PC-3 (cell line): ENCODE data around the gene ACSM5. TPM values are rescaled to one million over a fixed set of nuclear protein-coding genes. Genes with fewer than 3 reads are reported as not detected.

Experiments used
- ATAC-seq: fragments of 200-7000 bp; cut with Tn5 transposase; 2 replicates; pipeline ENCODE4 v1.9.1; 2020; ENCODE audit warnings: mild to moderate bottlenecking, moderate library complexity
- BruUV-seq: library from RNA; stranded (reverse); fragments of 400-500 nt; replicated peaks from 2 replicates; lab custom pipeline; 2021; lab: Mats Ljungman, UMichigan
- CTCF ChIA-PET: fragments of 300-600 bp; sonication (Branson Sonifier 250); formaldehyde crosslinking; loops from one replicate; lab custom pipeline; 2022; ENCODE audit warnings: antibody characterized with exemption; lab: Charles Lee
- POLR2A ChIA-PET: fragments of 300-600 bp; sonication (Branson Sonifier 250); formaldehyde crosslinking; loops from one replicate; lab custom pipeline; 2022; ENCODE audit warnings: antibody characterized with exemption; ENCODE audit not compliant: unreplicated experiment; lab: Charles Lee
- DNase-seq: peaks from one replicate; pipeline ENCODE4 v3.0.0-alpha.2; 2015
- H2AFZ ChIP-seq: fragments of 300-600 bp; sonication (generic); 2 replicates; pipeline ENCODE4 v1.6.0; 2016; ENCODE audit warnings: antibody characterized with exemption, low read length
- H3F3A ChIP-seq: fragments of 300-600 bp; sonication (generic); one replicate; pipeline ENCODE4 v1.6.0; 2017; ENCODE audit warnings: antibody characterized with exemption, low read length, control low read depth, mild to moderate bottlenecking; ENCODE audit not compliant: unreplicated experiment
- H3K27ac ChIP-seq: fragments of 300-600 bp; sonication (generic); 2 replicates; pipeline ENCODE4 v1.5.1; 2016; ENCODE audit warnings: mild to moderate bottlenecking, low read length
- H3K27me3 ChIP-seq: fragments of 300-600 bp; sonication (generic); 2 replicates; pipeline ENCODE4 v1.6.1; 2016; ENCODE audit warnings: low read length, mixed read lengths
- H3K36me3 ChIP-seq: fragments of 300-600 bp; sonication (generic); 2 replicates; pipeline ENCODE4 v1.6.1; 2016; ENCODE audit warnings: low read depth, mixed run types, low read length, mixed read lengths
- H3K4me1 ChIP-seq: fragments of 300-600 bp; sonication (generic); 2 replicates; pipeline ENCODE4 v1.5.1; 2016; ENCODE audit warnings: low read length; ENCODE audit not compliant: insufficient read depth
- H3K4me2 ChIP-seq: fragments of 300-600 bp; sonication (generic); 2 replicates; pipeline ENCODE4 v1.6.0; 2016; ENCODE audit warnings: low read length
- H3K4me3 ChIP-seq: fragments of 300-600 bp; sonication (generic); 2 replicates; pipeline ENCODE4 v1.5.1; 2016; ENCODE audit warnings: mild to moderate bottlenecking, low read length, mixed read lengths
- H3K79me2 ChIP-seq: fragments of 300-600 bp; sonication (generic); 2 replicates; pipeline ENCODE4 v1.6.1; 2017; ENCODE audit warnings: low read length, mixed read lengths
- H3K9ac ChIP-seq: fragments of 300-600 bp; sonication (generic); 2 replicates; pipeline ENCODE4 v1.6.0; 2016; ENCODE audit warnings: mild to moderate bottlenecking, low read length
- H3K9me2 ChIP-seq: fragments of 300-600 bp; sonication (generic); replicated peaks from 2 replicates; pipeline ENCODE4 v1.6.1; 2016; ENCODE audit warnings: mixed run types, low read length, mixed read lengths
- H3K9me3 ChIP-seq: fragments of 300-600 bp; sonication (generic); 2 replicates; pipeline ENCODE4 v1.6.1; 2016; ENCODE audit warnings: low read length, mixed read lengths
- H4K20me1 ChIP-seq: fragments of 300-600 bp; sonication (generic); 2 replicates; pipeline ENCODE4 v1.6.1; 2016; ENCODE audit warnings: low read length, mixed read lengths
- CTCF ChIP-seq: fragments of 300-600 bp; sonication (generic); conservative IDR thresholded peaks from 2 replicates; pipeline ENCODE4 v1.5.1; 2017; ENCODE audit warnings: antibody characterized with exemption, low read depth, mild to moderate bottlenecking, low read length
- EZH2 ChIP-seq: fragments of 300-600 bp; sonication (generic); IDR thresholded peaks from one replicate; pipeline ENCODE4 v1.6.1; 2017; ENCODE audit warnings: antibody characterized with exemption, mild to moderate bottlenecking, low read length; ENCODE audit not compliant: unreplicated experiment
- EZH2phosphoT487 ChIP-seq: fragments of 300-600 bp; sonication (generic); IDR thresholded peaks from 2 replicates; pipeline ENCODE4 v1.6.1; 2018; ENCODE audit warnings: mild to moderate bottlenecking, antibody characterized with exemption, low read length, borderline replicate concordance
- intact Hi-C: fragments of 100-400 bp; cut with micrococcal nuclease; formaldehyde crosslinking; loops from 2 replicates; pipeline ENCODE4 v1.9.0; 2023
- total RNA-seq: library from RNA; depleted of rRNA; stranded (reverse); fragments of >200 nt; gene quantifications from 2 replicates; pipeline ENCODE4 v1.2.3, GENCODE V29; 2014

The ACSM5 gene
- total RNA-seq, 1 experiment from 2014 or later, result not detected

GRCh38 chr16:20377181-20377580 is 32.2 kb upstream of the ACSM5 start:
- no peak for TF ChIP-seq EZH2
- no peaks in the 10 kb centered on the region for H3K27me3 ChIP-seq
- H3K9me3 ChIP-seq, result no peaks in the 10 kb centered on the region
- intact Hi-C loops, result no loop called here
- no peak overlapping the region for H3K9ac ChIP-seq
- BruUV-seq, result no TSS peak
- H3K4me1 ChIP-seq, result no peaks in the 10 kb centered on the region
- no peak overlapping the region for H3K4me3 ChIP-seq
- no peak for ATAC-seq
- H3K27ac ChIP-seq, result no peak overlapping the region
- no peaks in the 10 kb centered on the region for H3K79me2 ChIP-seq
- no peaks in the 10 kb centered on the region for H4K20me1 ChIP-seq
- H3K9me2 ChIP-seq, result no peaks in the 10 kb centered on the region
- POLR2A ChIA-PET, result no interaction called here
- no peaks in the 10 kb centered on the region for H3K36me3 ChIP-seq
- CTCF ChIA-PET, result no interaction called here
- no peak overlapping the region for H2AFZ ChIP-seq
- H3F3A ChIP-seq, result no peaks in the 10 kb centered on the region
- H3K4me2 ChIP-seq, result no peak overlapping the region
- no peak for DNase-seq

GRCh38 chr16:20380782-20381181 is 28.6 kb upstream of the ACSM5 start:
- intact Hi-C loops, result no loop called here
- H3K27me3 ChIP-seq, result no peaks in the 10 kb centered on the region
- ATAC-seq (no peak), DNase-seq (no peak)
- no peaks in the 10 kb centered on the region for H3K4me1 ChIP-seq
- H3K9ac ChIP-seq, result no peak overlapping the region
- no peak overlapping the region for H3K4me2 ChIP-seq
- no peaks in the 10 kb centered on the region for H3K36me3 ChIP-seq
- TF ChIP-seq EZH2 (no peak), CTCF (no peak)
- POLR2A ChIA-PET, result no interaction called here
- BruUV-seq, result no TSS peak
- H4K20me1 ChIP-seq, result no peaks in the 10 kb centered on the region
- no peaks in the 10 kb centered on the region for H3K79me2 ChIP-seq
- no peaks in the 10 kb centered on the region for H3K9me2 ChIP-seq
- CTCF ChIA-PET, result no interaction called here
- H3K9me3 ChIP-seq, result no peaks in the 10 kb centered on the region
- no peaks in the 10 kb centered on the region for H3F3A ChIP-seq
- no peak overlapping the region for H2AFZ ChIP-seq
- no peak overlapping the region for H3K27ac ChIP-seq
- H3K4me3 ChIP-seq, result no peak overlapping the region

GRCh38 chr16:20382202-20382948 is 27.0 kb upstream of the ACSM5 start:
- H3K36me3 ChIP-seq, result no peaks in the 10 kb centered on the region
- no peak overlapping the region for H3K4me3 ChIP-seq
- no peak overlapping the region for H3K4me2 ChIP-seq
- no peaks in the 10 kb centered on the region for H3K9me2 ChIP-seq
- intact Hi-C loops, result loop anchor here (2.0 kb wide), 1 partner anchor 476 kb away; no protein-coding TSS in a partner anchor
- H3K79me2 ChIP-seq, result no peaks in the 10 kb centered on the region
- no TSS peak for BruUV-seq
- H4K20me1 ChIP-seq, result no peaks in the 10 kb centered on the region
- no peak overlapping the region for H2AFZ ChIP-seq
- TF ChIP-seq EZH2phosphoT487 (no peak), CTCF (no peak), EZH2 (no peak)
- CTCF ChIA-PET, result interaction anchor here (1.3 kb wide), 1 partner anchor 475 kb away, joined by 4 read pairs; no protein-coding TSS in a partner anchor
- H3K27me3 ChIP-seq, result no peaks in the 10 kb centered on the region
- ATAC-seq (no peak), DNase-seq (no peak)
- no peaks in the 10 kb centered on the region for H3F3A ChIP-seq
- H3K4me1 ChIP-seq, result no peaks in the 10 kb centered on the region
- POLR2A ChIA-PET, result no interaction called here
- H3K9ac ChIP-seq, result no peak overlapping the region
- no peaks in the 10 kb centered on the region for H3K9me3 ChIP-seq
- no peak overlapping the region for H3K27ac ChIP-seq
